Measurements from ENCODE around the gene PYHIN1. TPM values are rescaled to one million over a fixed set of nuclear protein-coding genes. Genes with fewer than 3 reads are reported as not detected.
A peak's percentile ranks its signal among the peaks of the same experiment; 100 is the strongest.

Gene PYHIN1
- total RNA-seq, 1 experiment from 2014 or later = 0.44 TPM

GRCh38 chr1:159011751-159012150 is 80.4 kb downstream of the PYHIN1 start:
- DNase-seq (ENCODE audit: unreplicated experiment) = peak; percentile 5
- intact Hi-C loops (cut with micrococcal nuclease) = no loop called here
- no peak for TF ChIP-seq CTCF (IDR thresholded peaks at IDR 0.05; ENCODE audit: unreplicated experiment)
- no peaks in the 10 kb centered on the region for H3K27me3 Mint-ChIP-seq (ENCODE audit: insufficient read depth, unreplicated experiment)
- peaks cover 53% of the 10 kb centered on the region for H3K36me3 Mint-ChIP-seq (ENCODE audit: insufficient read depth, unreplicated experiment)
- H3K27ac Mint-ChIP-seq (ENCODE audit: low read depth, unreplicated experiment) = peak overlapping the region; percentile 69
- H3K4me1 Mint-ChIP-seq (ENCODE audit: insufficient read depth, unreplicated experiment) = peaks cover 62% of the 10 kb centered on the region
- BruUV-seq (replicated peaks) = no TSS peak
- peak overlapping the region; percentile 88 for H3K4me3 Mint-ChIP-seq (ENCODE audit: unreplicated experiment)
- CTCF ChIA-PET = no interaction called here
- peaks cover 10% of the 10 kb centered on the region for H3K9me3 Mint-ChIP-seq (ENCODE audit: unreplicated experiment)
- POLR2A ChIA-PET = interaction anchor here (1.3 to 4.2 kb wide), 4 partner anchors 9 to 76 kb away, joined by 8 to 120 read pairs (median 12); a partner anchor contains a TSS

- H3K27me3 Mint-ChIP-seq (ENCODE audit: insufficient read depth, unreplicated experiment) = no peaks in the 10 kb centered on the region
- peaks cover 10% of the 10 kb centered on the region for H3K9me3 Mint-ChIP-seq (ENCODE audit: unreplicated experiment)
- H3K4me3 Mint-ChIP-seq (ENCODE audit: unreplicated experiment) = peak overlapping the region; percentile 88
- TF ChIP-seq CTCF (IDR thresholded peaks at IDR 0.05; ENCODE audit: unreplicated experiment) = no peak
- peaks cover 67% of the 10 kb centered on the region for H3K4me1 Mint-ChIP-seq (ENCODE audit: insufficient read depth, unreplicated experiment)
- POLR2A ChIA-PET = interaction anchor here (0.6 to 3.1 kb wide), 7 partner anchors 10 to 769 kb away, joined by 3 to 16 read pairs (median 5); a partner anchor contains a TSS
- BruUV-seq (replicated peaks) = no TSS peak
- intact Hi-C loops (cut with micrococcal nuclease) = no loop called here
- CTCF ChIA-PET = interaction anchor here (0.7 kb wide), 2 partner anchors 45 to 1005 kb away, joined by 3 to 4 read pairs; no protein-coding TSS in a partner anchor
- peak; percentile 77 for DNase-seq (ENCODE audit: unreplicated experiment)
- H3K36me3 Mint-ChIP-seq (ENCODE audit: insufficient read depth, unreplicated experiment) = peaks cover 60% of the 10 kb centered on the region
- peak overlapping the region; percentile 69 for H3K27ac Mint-ChIP-seq (ENCODE audit: low read depth, unreplicated experiment)
Measured at GRCh38 chr1:159012495-159012894, 81.1 kb downstream of the PYHIN1 start.

- no peak for DNase-seq (ENCODE audit: unreplicated experiment)
- no peak for TF ChIP-seq CTCF (IDR thresholded peaks at IDR 0.05; ENCODE audit: unreplicated experiment)
- peaks cover 76% of the 10 kb centered on the region for H3K36me3 Mint-ChIP-seq (ENCODE audit: insufficient read depth, unreplicated experiment)
- POLR2A ChIA-PET = interaction anchor here (1.2 to 3.1 kb wide), 2 partner anchors 13 to 22 kb away, joined by 3 to 16 read pairs; no protein-coding TSS in a partner anchor
- H3K4me1 Mint-ChIP-seq (ENCODE audit: insufficient read depth, unreplicated experiment) = peaks cover 66% of the 10 kb centered on the region
- H3K27ac Mint-ChIP-seq (ENCODE audit: low read depth, unreplicated experiment) = peak overlapping the region; percentile 95
- no peaks in the 10 kb centered on the region for H3K27me3 Mint-ChIP-seq (ENCODE audit: insufficient read depth, unreplicated experiment)
- CTCF ChIA-PET = interaction anchor here (0.9 to 1.0 kb wide), 2 partner anchors 54 to 74 kb away, joined by 3 read pairs; no protein-coding TSS in a partner anchor
- H3K4me3 Mint-ChIP-seq (ENCODE audit: unreplicated experiment) = peak overlapping the region; percentile 88
- H3K9me3 Mint-ChIP-seq (ENCODE audit: unreplicated experiment) = peaks cover 10% of the 10 kb centered on the region
- no TSS peak for BruUV-seq (replicated peaks)
- intact Hi-C loops (cut with micrococcal nuclease) = no loop called here
Measured at GRCh38 chr1:159014003-159014571, 82.7 kb downstream of the PYHIN1 start.

GRCh38 chr1:159014851-159015250 is 83.5 kb downstream of the PYHIN1 start:
- Mint-ChIP-seq H3K27ac (ENCODE audit: low read depth, unreplicated experiment) (peak overlapping the region; percentile 95), H3K4me3 (ENCODE audit: unreplicated experiment) (peak overlapping the region; percentile 88), H3K4me1 (ENCODE audit: insufficient read depth, unreplicated experiment) (peaks cover 64% of the 10 kb centered on the region), H3K9me3 (ENCODE audit: unreplicated experiment) (peaks cover 10% of the 10 kb centered on the region), H3K36me3 (ENCODE audit: insufficient read depth, unreplicated experiment) (peaks cover 83% of the 10 kb centered on the region), H3K27me3 (ENCODE audit: insufficient read depth, unreplicated experiment) (no peaks in the 10 kb centered on the region)
- DNase-seq (ENCODE audit: unreplicated experiment) = peak; percentile 29
- TSS peak; percentile 84 for BruUV-seq (replicated peaks)
- TF ChIP-seq CTCF (IDR thresholded peaks at IDR 0.05; ENCODE audit: unreplicated experiment) = no peak
- ChIA-PET POLR2A (interaction anchor here (0.7 to 3.1 kb wide), 2 partner anchors 14 to 1016 kb away, joined by 3 to 16 read pairs; no protein-coding TSS in a partner anchor), CTCF (interaction anchor here (0.5 to 1.5 kb wide), 4 partner anchors 17 to 1036 kb away, joined by 3 to 5 read pairs (median 3); no protein-coding TSS in a partner anchor)
- intact Hi-C loops (cut with micrococcal nuclease) = no loop called here

Data from MCF 10A (cell line).